ENCODE measurements around the gene PSMD1.

Gene PSMD1

GRCh38 chr2:231009236-231009919 lies 47.3 kb upstream of the PSMD1 start:
- TF ChIP-seq EZH2phosphoT487 (IDR thresholded peaks at IDR 0.05; ENCODE audit: low read depth) (no peak), CTCF (IDR thresholded peaks at IDR 0.05; ENCODE audit: low read depth, low read length) (no peak)

GRCh38 chr2:231010201-231010730 lies 46.4 kb upstream of the PSMD1 start:
- Histone ChIP-seq H3K9me3 (ENCODE audit: insufficient read depth, low read length) (no peaks in the 10 kb centered on the region), H2AFZ (ENCODE audit: low read depth, low read length) (no peak overlapping the region), H3K79me2 (ENCODE audit: low read length) (no peaks in the 10 kb centered on the region), H3K27me3 (ENCODE audit: low read depth, low read length) (no peaks in the 10 kb centered on the region), H3K36me3 (replicated peaks; ENCODE audit: low read depth, low read length) (no peaks in the 10 kb centered on the region), H3K4me1 (ENCODE audit: low read length) (no peaks in the 10 kb centered on the region), H3K4me3 (ENCODE audit: low read length) (no peak overlapping the region), H3K9ac (ENCODE audit: low read length) (no peak overlapping the region), H4K20me1 (ENCODE audit: insufficient read depth, low read length) (no peaks in the 10 kb centered on the region), H3K4me2 (ENCODE audit: low read length) (no peak overlapping the region), H3K27ac (ENCODE audit: low read length) (no peak overlapping the region)
- no peak for TF ChIP-seq EZH2phosphoT487 (IDR thresholded peaks at IDR 0.05; ENCODE audit: low read depth)
- no peak for TF ChIP-seq CTCF (IDR thresholded peaks at IDR 0.05; ENCODE audit: low read depth, low read length)

More at GRCh38 chr2:231009236-231009919, 47.3 kb upstream of the PSMD1 start:
- H4K20me1 ChIP-seq (ENCODE audit: insufficient read depth, low read length) = no peaks in the 10 kb centered on the region
- no peaks in the 10 kb centered on the region for H3K27me3 ChIP-seq (ENCODE audit: low read depth, low read length)
- H3K9me3 ChIP-seq (ENCODE audit: insufficient read depth, low read length) = no peaks in the 10 kb centered on the region
- no peak overlapping the region for H3K4me3 ChIP-seq (ENCODE audit: low read length)
- no peak overlapping the region for H2AFZ ChIP-seq (ENCODE audit: low read depth, low read length)
- H3K4me1 ChIP-seq (ENCODE audit: low read length) = no peaks in the 10 kb centered on the region
- H3K79me2 ChIP-seq (ENCODE audit: low read length) = no peaks in the 10 kb centered on the region
- H3K27ac ChIP-seq (ENCODE audit: low read length) = no peak overlapping the region
- H3K4me2 ChIP-seq (ENCODE audit: low read length) = no peak overlapping the region
- no peak overlapping the region for H3K9ac ChIP-seq (ENCODE audit: low read length)
- no peaks in the 10 kb centered on the region for H3K36me3 ChIP-seq (replicated peaks; ENCODE audit: low read depth, low read length)

- Histone ChIP-seq H3K4me2 (ENCODE audit: low read length) (no peak overlapping the region), H3K79me2 (ENCODE audit: low read length) (no peaks in the 10 kb centered on the region), H3K27me3 (ENCODE audit: low read depth, low read length) (no peaks in the 10 kb centered on the region), H3K27ac (ENCODE audit: low read length) (no peak overlapping the region), H3K4me1 (ENCODE audit: low read length) (no peaks in the 10 kb centered on the region), H3K4me3 (ENCODE audit: low read length) (no peak overlapping the region), H4K20me1 (ENCODE audit: insufficient read depth, low read length) (no peaks in the 10 kb centered on the region), H3K9ac (ENCODE audit: low read length) (no peak overlapping the region), H2AFZ (ENCODE audit: low read depth, low read length) (no peak overlapping the region), H3K9me3 (ENCODE audit: insufficient read depth, low read length) (no peaks in the 10 kb centered on the region), H3K36me3 (replicated peaks; ENCODE audit: low read depth, low read length) (no peaks in the 10 kb centered on the region)
- no peak for TF ChIP-seq CTCF (IDR thresholded peaks at IDR 0.05; ENCODE audit: low read depth, low read length)
- no peak for TF ChIP-seq EZH2phosphoT487 (IDR thresholded peaks at IDR 0.05; ENCODE audit: low read depth)
Observed at GRCh38 chr2:231011526-231011925, 45.1 kb upstream of the PSMD1 start.

GRCh38 chr2:231012463-231012862 lies 44.2 kb upstream of the PSMD1 start:
- Histone ChIP-seq H3K27ac (ENCODE audit: low read length) (no peak overlapping the region), H3K27me3 (ENCODE audit: low read depth, low read length) (no peaks in the 10 kb centered on the region)

More at GRCh38 chr2:231012463-231012862, 44.2 kb upstream of the PSMD1 start:
- no peaks in the 10 kb centered on the region for H3K4me1 ChIP-seq (ENCODE audit: low read length)
- H3K4me3 ChIP-seq (ENCODE audit: low read length) = no peak overlapping the region
- H3K36me3 ChIP-seq (replicated peaks; ENCODE audit: low read depth, low read length) = no peaks in the 10 kb centered on the region
- H3K79me2 ChIP-seq (ENCODE audit: low read length) = no peaks in the 10 kb centered on the region
- no peak for TF ChIP-seq CTCF (IDR thresholded peaks at IDR 0.05; ENCODE audit: low read depth, low read length)
- no peak for TF ChIP-seq EZH2phosphoT487 (IDR thresholded peaks at IDR 0.05; ENCODE audit: low read depth)
- H2AFZ ChIP-seq (ENCODE audit: low read depth, low read length) = no peak overlapping the region
- no peaks in the 10 kb centered on the region for H4K20me1 ChIP-seq (ENCODE audit: insufficient read depth, low read length)
- H3K9me3 ChIP-seq (ENCODE audit: insufficient read depth, low read length) = no peaks in the 10 kb centered on the region
- no peak overlapping the region for H3K4me2 ChIP-seq (ENCODE audit: low read length)
- H3K9ac ChIP-seq (ENCODE audit: low read length) = no peak overlapping the region

Data from OCI-LY3 (cell line).